ENCODE measurements around the gene PPWD1. TPM values are rescaled to one million over a fixed set of nuclear protein-coding genes. Genes with fewer than 3 reads are reported as not detected.

PPWD1 gene
- total RNA-seq, 2 experiments from 2014 or later: 88.0 to 89.2 TPM

GRCh38 chr5:65535529-65535987 is 27.5 kb upstream of the PPWD1 start:
- POLR2A ChIA-PET: interaction anchor here (1.0 kb wide), 1 partner anchor 27 kb away, joined by 4 read pairs; the partner anchor contains the start of genes CENPK and PPWD1
- H3K27ac Mint-ChIP-seq: no peak overlapping the region
- H3K9me3 Mint-ChIP-seq: no peaks in the 10 kb centered on the region
- DNase-seq: no peak
- no peak for ATAC-seq (ENCODE audit: poor library complexity)
- H3K4me1 Mint-ChIP-seq (ENCODE audit: low read depth): no peaks in the 10 kb centered on the region
- TF ChIP-seq, protein P1, sequence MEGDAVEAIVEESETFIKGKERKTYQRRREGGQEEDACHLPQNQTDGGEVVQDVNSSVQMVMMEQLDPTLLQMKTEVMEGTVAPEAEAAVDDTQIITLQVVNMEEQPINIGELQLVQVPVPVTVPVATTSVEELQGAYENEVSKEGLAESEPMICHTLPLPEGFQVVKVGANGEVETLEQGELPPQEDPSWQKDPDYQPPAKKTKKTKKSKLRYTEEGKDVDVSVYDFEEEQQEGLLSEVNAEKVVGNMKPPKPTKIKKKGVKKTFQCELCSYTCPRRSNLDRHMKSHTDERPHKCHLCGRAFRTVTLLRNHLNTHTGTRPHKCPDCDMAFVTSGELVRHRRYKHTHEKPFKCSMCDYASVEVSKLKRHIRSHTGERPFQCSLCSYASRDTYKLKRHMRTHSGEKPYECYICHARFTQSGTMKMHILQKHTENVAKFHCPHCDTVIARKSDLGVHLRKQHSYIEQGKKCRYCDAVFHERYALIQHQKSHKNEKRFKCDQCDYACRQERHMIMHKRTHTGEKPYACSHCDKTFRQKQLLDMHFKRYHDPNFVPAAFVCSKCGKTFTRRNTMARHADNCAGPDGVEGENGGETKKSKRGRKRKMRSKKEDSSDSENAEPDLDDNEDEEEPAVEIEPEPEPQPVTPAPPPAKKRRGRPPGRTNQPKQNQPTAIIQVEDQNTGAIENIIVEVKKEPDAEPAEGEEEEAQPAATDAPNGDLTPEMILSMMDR (IDR thresholded peaks at IDR 0.05): no peak
- Histone ChIP-seq H3K36me3 (ENCODE audit: insufficient read depth, low read length) (no peaks in the 10 kb centered on the region), H3K27me3 (ENCODE audit: control insufficient read depth in 1 of 2, insufficient read depth in 2 of 2, low read length in 2 of 2) (no peaks in the 10 kb centered on the region), H3K4me3 (ENCODE audit: low read length) (no peak overlapping the region), H3K9me3 (ENCODE audit: control insufficient read depth in 1 of 2, insufficient read depth in 1 of 2, low read length in 2 of 2) (no peaks in the 10 kb centered on the region), H3K4me1 (ENCODE audit: insufficient read depth, low read length) (no peaks in the 10 kb centered on the region), H3K27ac (ENCODE audit: low read depth in 1 of 2, low read length in 2 of 2) (no peak overlapping the region)
- CTCF ChIA-PET: no interaction called here
- no peak overlapping the region for H3K4me3 Mint-ChIP-seq
- no peaks in the 10 kb centered on the region for H3K27me3 Mint-ChIP-seq
- peaks cover 31% of the 10 kb centered on the region for H3K36me3 Mint-ChIP-seq (ENCODE audit: low read depth)
- intact Hi-C loops (cut with DNase I, micrococcal nuclease): no loop called here

- Mint-ChIP-seq H3K36me3 (ENCODE audit: low read depth) (peaks cover 71% of the 10 kb centered on the region), H3K9me3 (no peaks in the 10 kb centered on the region), H3K27me3 (no peaks in the 10 kb centered on the region), H3K4me3 (no peak overlapping the region), H3K27ac (no peak overlapping the region), H3K4me1 (ENCODE audit: low read depth) (no peaks in the 10 kb centered on the region)
- H3K27ac ChIP-seq (ENCODE audit: low read depth in 1 of 2, low read length in 2 of 2): no peak overlapping the region
- no peaks in the 10 kb centered on the region for H3K9me3 ChIP-seq (ENCODE audit: control insufficient read depth in 1 of 2, insufficient read depth in 1 of 2, low read length in 2 of 2)
- TF ChIP-seq, protein P1 (IDR thresholded peaks at IDR 0.05): no peak
- intact Hi-C loops (cut with DNase I, micrococcal nuclease): no loop called here
- ChIA-PET CTCF (no interaction called here), POLR2A (no interaction called here)
- no peaks in the 10 kb centered on the region for H3K27me3 ChIP-seq (ENCODE audit: control insufficient read depth in 1 of 2, insufficient read depth in 2 of 2, low read length in 2 of 2)
- ATAC-seq (ENCODE audit: poor library complexity) (no peak), DNase-seq (no peak)
- no peak overlapping the region for H3K4me3 ChIP-seq (ENCODE audit: low read length)
- H3K4me1 ChIP-seq (ENCODE audit: insufficient read depth, low read length): no peaks in the 10 kb centered on the region
- no peaks in the 10 kb centered on the region for H3K36me3 ChIP-seq (ENCODE audit: insufficient read depth, low read length)
Observed at GRCh38 chr5:65539827-65540226, 23.3 kb upstream of the PPWD1 start.

- Histone ChIP-seq H3K27me3 (ENCODE audit: control insufficient read depth in 1 of 2, insufficient read depth in 2 of 2, low read length in 2 of 2) (no peaks in the 10 kb centered on the region), H3K9me3 (ENCODE audit: control insufficient read depth in 1 of 2, insufficient read depth in 1 of 2, low read length in 2 of 2) (no peaks in the 10 kb centered on the region), H3K4me1 (ENCODE audit: insufficient read depth, low read length) (no peaks in the 10 kb centered on the region), H3K36me3 (ENCODE audit: insufficient read depth, low read length) (no peaks in the 10 kb centered on the region), H3K27ac (ENCODE audit: low read depth in 1 of 2, low read length in 2 of 2) (no peak overlapping the region), H3K4me3 (ENCODE audit: low read length) (no peak overlapping the region)
- no peak for DNase-seq
- intact Hi-C loops (cut with DNase I, micrococcal nuclease): no loop called here
- no peak for ATAC-seq (ENCODE audit: poor library complexity)
- no peaks in the 10 kb centered on the region for H3K4me1 Mint-ChIP-seq (ENCODE audit: low read depth)
- H3K27me3 Mint-ChIP-seq: no peaks in the 10 kb centered on the region
- H3K36me3 Mint-ChIP-seq (ENCODE audit: low read depth): peaks cover 78% of the 10 kb centered on the region
- ChIA-PET POLR2A (interaction anchor here (1.4 kb wide), 1 partner anchor 18 kb away, joined by 3 read pairs; the partner anchor contains the start of genes CENPK and PPWD1), CTCF (no interaction called here)
- H3K4me3 Mint-ChIP-seq: no peak overlapping the region
- TF ChIP-seq, protein P1 (IDR thresholded peaks at IDR 0.05): no peak
- no peak overlapping the region for H3K27ac Mint-ChIP-seq
- no peaks in the 10 kb centered on the region for H3K9me3 Mint-ChIP-seq
Observed at GRCh38 chr5:65544473-65544872, 18.6 kb upstream of the PPWD1 start.
